Umbilical cord (tissue), 2 donors: Measurements from ENCODE around the gene PRSS16. TPM values are rescaled to one million over a fixed set of nuclear protein-coding genes. Genes with fewer than 3 reads are reported as not detected.

Source experiments
- DNase-seq: peaks from one replicate; pipeline ENCODE4 v3.0.0-alpha.2; 2015; ENCODE audit warnings: low spot score
- total RNA-seq: library from RNA; depleted of rRNA; stranded (reverse); fragments of >200 nt; gene quantifications from one replicate; pipeline ENCODE4 v1.2.3, GENCODE V29; 2014; ENCODE audit warnings: low replicate concordance; ENCODE audit not compliant: insufficient read depth

The PRSS16 gene
- total RNA-seq, 1 donor from 2014 or later, result not detected

DNA sequence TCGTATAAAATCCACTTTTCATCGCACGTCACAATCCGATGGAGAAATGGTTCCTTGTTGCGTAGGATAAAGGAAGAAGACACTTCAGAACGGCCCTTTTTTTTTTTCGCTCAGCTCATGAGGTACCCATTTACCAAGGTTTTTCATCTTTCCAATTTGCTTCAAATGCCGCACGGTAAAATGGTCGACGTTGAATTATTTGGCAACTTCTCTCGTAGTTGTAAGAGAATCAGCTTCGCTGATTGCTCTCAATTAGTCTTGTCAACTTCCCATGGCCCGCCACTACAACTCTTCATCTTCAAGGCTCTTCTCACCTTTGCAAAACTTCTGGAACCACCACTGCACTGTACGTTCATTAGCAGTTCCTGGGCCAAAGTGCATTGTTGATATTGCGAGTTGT is 35.8 kb downstream of the PRSS16 start:
- DNase-seq, result no peak

DNA sequence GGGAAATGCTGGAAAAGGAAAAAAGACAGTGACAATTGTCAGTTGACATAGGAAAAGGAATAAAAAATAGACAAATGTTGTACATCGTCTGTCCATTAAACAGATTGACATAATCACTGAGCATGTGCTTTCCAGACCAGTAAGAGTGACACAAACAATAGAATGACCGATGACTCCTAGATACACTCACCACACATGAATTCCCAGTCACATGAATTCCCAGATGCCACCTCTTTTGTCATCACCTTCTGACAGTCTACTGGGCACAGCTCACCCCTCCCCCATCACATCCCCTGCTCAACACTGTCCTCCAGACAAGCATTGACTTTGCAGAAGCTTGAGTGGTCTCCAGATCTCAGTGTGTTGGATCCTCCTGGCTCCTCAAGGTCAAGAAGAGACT is 38.6 kb downstream of the PRSS16 start:
- DNase-seq, result no peak

DNA sequence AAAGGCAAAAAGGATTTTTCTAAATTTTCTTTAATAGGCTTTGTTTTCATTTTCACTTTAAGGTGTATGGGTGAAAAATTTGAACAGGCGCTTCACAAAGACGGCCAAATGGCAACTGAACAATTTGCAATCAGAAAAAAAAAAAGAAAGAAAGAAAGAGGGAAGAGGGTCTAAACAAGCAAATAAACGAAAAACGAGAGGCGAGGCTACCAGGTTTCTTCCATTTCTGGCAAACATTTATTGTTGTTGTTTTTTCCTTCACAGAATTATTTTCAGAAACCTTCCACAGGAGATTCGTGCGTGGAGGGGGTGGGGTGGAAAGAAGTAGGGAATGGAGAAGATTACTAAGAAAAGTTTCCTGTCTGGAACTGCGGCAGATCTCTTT is 40.2 kb downstream of the PRSS16 start:
- no peak for DNase-seq

DNA sequence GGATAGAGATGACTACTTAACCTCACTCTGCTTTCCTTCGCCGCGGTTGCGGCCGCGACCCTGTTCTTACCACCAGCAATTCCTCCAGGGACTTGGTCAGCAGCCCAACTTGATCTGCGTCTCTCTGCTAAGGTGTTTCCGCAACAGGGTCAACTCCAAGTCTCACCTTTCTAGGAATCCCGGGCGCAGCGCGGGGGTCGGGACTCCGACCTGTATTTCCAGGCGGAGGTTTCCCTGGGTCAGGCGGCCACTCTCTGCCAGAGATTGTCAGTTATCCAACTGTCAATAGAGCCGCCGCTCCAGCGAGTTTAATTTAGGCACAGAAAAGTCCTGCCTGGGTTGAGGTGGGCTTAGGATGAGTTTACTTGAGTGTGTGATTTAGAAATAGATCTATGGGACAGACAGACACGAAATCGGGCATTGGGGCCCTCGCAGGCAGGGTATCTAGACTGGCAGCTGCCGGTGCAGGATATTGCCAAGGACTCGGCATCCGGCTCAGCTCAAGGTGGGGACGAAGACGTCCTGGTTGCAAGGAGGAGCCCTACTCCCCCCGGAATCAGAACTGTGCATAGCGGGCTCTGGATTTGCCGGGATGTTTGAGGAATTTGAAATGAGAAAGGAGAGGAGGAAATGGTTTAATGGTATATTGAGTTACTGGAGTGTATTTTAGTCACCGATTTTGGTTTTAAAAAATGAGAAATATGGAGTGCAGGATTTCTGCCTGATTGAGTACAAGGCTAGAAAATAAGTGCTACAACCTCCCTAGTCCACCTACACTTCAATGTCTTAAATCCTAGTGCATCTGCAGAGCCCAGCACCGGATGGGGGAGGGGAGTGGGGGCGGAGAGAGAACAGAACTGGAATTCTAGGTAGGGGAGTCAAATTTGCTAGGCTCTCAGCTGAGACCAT is 40.9 kb downstream of the PRSS16 start:
- DNase-seq, result no peak

DNA sequence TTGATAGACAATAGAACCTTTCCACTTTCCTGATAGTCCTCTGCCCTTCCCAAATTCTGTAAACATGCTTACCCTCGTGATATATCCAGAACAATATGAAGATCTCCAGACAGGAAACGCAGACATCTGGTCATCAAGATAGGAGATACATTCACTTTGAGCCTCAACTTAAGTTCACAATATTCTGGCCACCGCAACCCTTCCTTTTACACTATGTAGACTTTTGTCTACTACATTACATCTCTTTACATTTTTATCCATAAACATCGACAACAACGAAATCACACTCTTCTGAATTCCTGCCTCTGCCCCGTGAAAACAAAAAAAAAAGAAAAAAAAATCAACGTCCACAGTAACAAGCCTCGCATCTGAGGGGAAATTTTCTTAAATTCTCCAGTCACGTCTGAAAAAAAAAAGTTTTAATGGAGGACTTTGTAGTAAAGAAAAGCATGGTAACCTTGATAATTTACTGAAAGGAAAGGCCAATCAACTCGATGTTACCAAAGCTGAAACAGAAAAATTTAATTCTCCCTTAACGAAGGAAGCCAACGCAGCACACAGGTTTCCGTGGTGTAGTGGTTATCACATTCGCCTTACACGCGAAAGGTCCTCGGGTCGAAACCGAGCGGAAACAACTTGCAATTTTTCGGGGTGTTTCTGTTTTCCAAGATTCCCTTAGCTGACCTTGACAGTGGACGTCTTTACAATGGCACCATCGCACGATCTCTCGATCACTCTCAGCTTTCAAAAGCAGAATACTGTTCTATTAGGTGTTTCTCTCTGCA is 42.8 kb downstream of the PRSS16 start:
- DNase-seq, result no peak

DNA sequence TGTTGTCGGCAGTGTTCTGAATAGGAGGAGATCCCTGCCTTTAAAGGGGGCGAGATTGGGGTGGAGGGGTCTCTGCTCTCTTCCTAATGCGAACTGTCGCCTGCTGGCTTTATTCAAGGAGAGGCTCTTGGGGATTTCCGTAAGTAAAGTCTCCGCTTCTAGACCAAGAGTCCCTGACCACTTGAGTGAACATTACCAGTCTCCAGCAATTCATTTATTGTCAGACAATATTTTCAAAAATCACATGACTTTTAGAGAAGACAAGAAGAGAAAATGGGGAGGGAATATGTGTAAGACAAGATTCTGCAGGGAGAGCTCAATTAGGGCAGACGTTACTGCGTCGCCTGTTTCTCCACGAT is 43.3 kb downstream of the PRSS16 start:
- DNase-seq, result no peak

DNA sequence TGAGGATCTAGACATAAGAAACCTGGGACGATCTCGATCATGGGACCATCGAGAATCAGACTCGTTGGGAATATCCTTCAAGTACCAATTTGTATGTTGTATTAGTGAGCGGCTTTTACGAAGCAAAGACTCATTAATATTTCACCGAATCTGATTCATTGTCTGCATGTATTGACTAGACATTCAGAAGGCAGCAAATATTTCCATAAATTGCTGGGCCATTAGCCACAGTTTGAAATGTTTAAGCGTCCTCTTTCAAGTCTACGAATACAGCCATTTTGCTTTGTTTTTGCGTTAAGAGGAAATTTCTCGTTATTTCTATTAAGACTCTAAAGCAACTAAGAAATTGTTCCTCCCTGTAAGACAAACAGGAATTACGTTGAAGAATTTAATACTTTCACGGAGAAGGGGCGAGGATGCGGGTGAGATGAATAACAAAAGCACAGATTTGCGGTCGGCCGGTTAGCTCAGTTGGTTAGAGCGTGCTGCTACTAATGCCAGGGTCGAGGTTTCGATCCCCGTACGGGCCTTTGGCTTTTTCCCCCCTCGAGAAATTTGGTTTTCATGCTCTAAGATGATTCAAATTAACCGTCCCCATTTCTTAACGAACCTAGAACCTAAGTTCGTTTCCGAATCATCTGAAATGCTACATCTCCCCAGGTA is 46.1 kb downstream of the PRSS16 start:
- DNase-seq, result no peak

DNA sequence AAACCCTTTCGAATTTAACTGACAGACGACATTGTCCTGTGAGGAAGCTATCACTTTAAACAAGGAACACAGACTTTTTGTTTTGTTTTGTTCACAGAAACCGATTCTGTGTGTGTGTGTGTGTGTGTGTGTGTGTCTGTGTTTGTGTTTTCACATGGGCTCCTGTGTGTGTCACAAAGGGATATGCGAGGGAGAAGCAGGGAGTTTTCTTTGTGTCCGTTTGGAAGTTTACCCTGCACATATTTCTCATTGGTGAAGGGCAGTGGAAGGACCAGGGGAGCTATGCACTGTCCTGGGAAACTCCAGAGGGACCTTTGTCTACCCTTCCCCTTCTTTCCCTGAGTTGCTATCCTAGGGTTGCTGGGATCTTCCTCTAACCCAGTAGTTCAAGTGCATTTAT is 46.9 kb downstream of the PRSS16 start:
- DNase-seq, result no peak

DNA sequence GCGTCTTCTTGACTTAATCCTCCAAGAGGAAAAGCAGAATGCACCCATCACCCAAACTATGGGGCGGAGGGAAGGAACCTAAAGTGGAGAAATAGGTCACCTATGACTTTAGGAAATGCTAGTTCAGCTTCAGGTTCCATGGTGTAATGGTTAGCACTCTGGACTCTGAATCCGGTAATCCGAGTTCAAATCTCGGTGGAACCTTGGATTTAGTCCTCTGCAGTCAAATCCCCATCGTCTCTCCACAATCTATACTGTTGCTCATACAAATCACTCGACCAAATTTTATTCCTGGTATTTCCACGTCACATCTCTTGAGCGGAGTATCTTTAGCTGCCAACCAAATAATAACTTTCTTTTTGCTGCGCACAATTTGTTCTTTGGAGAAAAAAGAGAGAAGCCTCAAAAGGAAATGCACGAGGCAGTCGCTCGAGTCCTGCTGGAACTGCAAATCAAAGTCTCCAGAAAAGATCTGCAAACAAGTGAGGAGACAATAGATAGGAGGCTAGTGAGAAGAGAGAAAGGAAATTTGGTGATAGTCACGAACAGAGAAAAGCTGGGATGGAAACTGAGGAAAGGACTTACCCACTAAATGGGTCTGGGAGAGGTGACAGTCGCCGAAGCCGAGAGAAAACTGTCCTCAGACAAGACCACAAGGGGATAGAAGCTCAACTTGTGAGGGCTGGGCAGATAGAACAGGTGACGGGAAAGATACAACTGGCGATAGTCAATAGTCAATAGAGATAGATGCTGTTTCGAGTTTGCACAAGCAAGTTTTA is 48.0 kb downstream of the PRSS16 start:
- no peak for DNase-seq

DNA sequence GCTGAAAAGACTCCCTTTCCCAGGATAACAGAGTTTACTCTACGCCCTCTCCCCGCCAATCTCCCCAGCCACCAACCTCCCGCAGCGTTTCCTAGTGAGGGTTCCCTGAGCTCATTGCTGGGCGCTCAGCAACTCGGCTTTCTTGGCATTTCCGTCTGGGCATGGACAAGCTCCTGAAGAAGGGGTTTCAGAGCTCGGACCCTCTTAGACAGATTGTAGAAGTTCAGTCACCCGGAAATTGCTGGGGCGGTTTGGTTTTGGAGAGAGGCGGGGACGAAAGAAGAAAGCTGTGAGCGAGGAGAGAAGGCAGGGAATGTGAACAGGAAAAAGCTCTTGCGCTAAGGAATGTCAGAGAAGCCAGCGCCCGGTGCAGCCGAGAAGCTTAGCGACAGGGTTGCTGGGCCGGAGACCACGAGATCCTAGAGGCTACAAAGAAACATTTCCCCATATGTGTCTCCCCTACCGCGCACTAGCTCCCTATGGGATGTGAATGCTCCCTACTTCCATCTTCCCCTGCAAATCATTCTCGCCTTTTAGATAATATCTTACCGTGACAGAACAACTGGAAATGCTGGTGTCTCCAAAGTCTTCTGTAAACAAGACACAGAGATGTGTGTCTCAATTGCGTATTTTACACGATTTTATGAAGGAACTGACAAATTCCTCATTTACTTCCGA is 48.7 kb downstream of the PRSS16 start:
- no peak for DNase-seq

DNA sequence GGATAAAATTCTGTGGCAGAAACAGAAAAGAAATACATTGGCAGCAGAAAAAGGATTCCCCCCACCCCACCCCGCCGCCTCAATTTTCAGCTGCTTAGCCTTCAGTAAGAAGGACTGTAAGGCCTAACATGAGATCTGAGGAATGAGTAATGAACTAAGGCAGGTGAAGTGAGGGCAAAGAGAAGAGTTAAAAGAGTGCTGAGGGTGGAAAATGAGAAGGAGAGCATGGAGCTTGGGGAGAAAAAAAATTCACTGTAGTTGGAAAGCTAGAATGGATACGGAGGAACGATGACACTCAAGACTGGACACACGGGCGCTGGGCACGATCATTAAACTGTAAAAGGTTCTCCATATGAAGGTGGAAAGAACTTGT is 50.0 kb downstream of the PRSS16 start:
- no peak for DNase-seq

DNA sequence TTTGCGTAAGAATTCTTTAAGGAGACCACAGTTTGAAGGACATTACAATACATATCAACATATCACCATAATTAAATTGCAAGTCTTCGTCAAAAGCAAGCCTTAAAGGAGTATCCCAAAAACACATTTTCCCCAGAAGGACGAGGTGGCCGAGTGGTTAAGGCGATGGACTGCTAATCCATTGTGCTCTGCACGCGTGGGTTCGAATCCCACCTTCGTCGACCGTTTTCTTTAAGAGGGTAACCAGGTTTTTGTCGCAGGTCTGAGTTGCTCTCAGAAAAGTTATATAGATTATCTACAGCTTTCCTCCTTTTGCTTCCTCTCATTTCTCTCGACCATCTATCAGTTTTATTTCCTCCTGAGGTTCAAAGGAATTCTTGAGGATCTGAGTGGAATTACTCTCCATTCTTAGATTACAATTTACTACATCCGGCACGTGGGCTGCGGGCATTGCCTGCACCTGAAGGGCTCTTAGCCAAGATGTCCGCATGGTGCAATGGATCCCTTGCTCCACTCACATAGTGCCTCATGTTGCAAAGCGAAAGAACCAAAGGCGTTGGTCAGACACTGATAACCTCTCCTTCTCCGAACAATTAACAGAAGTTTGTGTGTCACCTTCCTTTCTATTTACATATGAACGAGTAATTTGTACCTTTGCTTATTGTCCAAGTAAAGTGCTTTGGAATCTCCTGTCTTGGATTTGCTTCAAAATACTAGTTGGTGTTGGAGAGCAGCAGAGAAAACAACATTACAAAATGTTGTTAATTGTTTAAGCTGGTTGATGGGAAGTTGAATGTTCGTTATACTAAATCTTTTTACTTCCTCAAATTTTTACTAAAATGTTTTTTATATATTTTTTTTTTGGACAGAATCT is 50.6 kb downstream of the PRSS16 start:
- DNase-seq, result no peak

DNA sequence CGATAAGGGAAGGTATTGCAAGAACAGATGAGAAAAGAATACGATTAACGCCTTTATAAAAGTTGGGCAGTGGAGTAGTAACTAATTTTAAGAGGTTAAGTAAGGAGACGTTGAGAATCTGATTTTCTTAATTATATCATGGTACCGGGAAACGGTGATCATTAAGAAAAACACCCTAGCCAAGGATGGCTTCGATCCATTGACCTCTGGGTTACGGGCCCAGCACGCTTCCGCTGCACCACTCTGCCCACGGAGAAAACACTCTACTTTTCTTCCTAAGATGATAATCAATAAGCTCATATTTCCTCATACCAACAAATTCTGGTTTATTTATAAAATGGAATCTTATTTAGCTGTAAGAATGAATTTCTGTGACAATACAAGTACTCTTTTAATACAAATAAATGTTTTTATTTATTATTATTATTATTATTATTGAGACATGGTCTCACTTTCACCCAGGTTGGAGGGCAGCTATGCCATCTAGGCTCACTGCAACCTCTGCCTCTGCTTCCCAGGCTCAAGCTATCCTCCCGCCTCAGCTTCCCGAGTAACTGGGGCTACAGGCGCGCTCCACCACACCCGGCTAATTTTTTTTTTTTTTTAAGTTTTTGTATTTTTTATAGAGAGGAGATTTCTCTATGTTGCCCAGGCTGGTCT is 56.2 kb downstream of the PRSS16 start:
- DNase-seq, result no peak

Other genes with a start within 250 kb of the PRSS16 start
- not detected for gene POM121L2, start 64.6 kb downstream of the PRSS16 start, total RNA-seq
- gene ZNF391, start 141.1 kb downstream of the PRSS16 start, total RNA-seq, result 1.7 TPM
- gene ZNF184, start 225.4 kb downstream of the PRSS16 start, total RNA-seq, result 24.6 TPM